Sigmoid colon (tissue), 7 donors: ENCODE data around the gene SRGAP1. TPM values are rescaled to one million over a fixed set of nuclear protein-coding genes. Genes with fewer than 3 reads are reported as not detected.

Experiments used
- DNase-seq: peaks from one replicate; pipeline ENCODE4 v3.0.0-alpha.2; 2019
- H3K27ac ChIP-seq, 4 donors: fragments of 200-600 bp; sonication (generic); one replicate each; pipeline ENCODE4 v1.5.1; 2016 to 2019; ENCODE audit warnings: mild to moderate bottlenecking in 1 of 4
- H3K27me3 ChIP-seq, 3 donors: fragments of 200-600 bp; sonication (generic); one replicate each; pipeline ENCODE4 v1.5.1; 2019; ENCODE audit warnings: mild to moderate bottlenecking in 1 of 3
- H3K36me3 ChIP-seq, 4 donors: fragments of 200-600 bp; sonication (generic); one replicate each; pipeline ENCODE4 v1.5.1; 2016 to 2019
- H3K4me1 ChIP-seq, 4 donors: fragments of 200-600 bp; sonication (generic); one replicate each; pipeline ENCODE4 v1.5.1; 2017 to 2019
- H3K4me3 ChIP-seq, 4 donors: fragments of 200-600 bp; sonication (generic); one replicate each; pipeline ENCODE4 v1.5.1; 2017 to 2019; ENCODE audit warnings: mild to moderate bottlenecking in 2 of 4, moderate library complexity in 1 of 4
- H3K9me3 ChIP-seq, 4 donors: fragments of 200-600 bp in 3 of 4; sonication (generic) in 3 of 4; one replicate each; pipeline versions ENCODE4 v1.5.1 to v1.6.1; 2013 to 2019
- EP300 ChIP-seq, 4 donors: sonication (generic); formaldehyde crosslinking; IDR thresholded peaks; one replicate each; pipeline ENCODE4 v1.6.1; 2017; ENCODE audit warnings: antibody characterized with exemption in 4 of 4
- POLR2A ChIP-seq, 2 donors: fragments of 450-650 bp; IDR thresholded peaks; one replicate each; pipeline ENCODE4 v1.6.1; 2016; ENCODE audit warnings: antibody characterized with exemption in 2 of 2, mild to moderate bottlenecking in 2 of 2, moderate library complexity in 2 of 2
- POLR2AphosphoS5 ChIP-seq, 4 donors: sonication (generic); formaldehyde crosslinking; IDR thresholded peaks; one replicate each; pipeline ENCODE4 v1.6.1; 2017; ENCODE audit warnings: antibody characterized with exemption in 4 of 4
- WGBS, 2 donors: extraction: QIAGEN DNeasy Blood & Tissue Kit; methylation state at CpG; one replicate each; pipeline ENCODE4 v1.1.7; 2013; 5-methylcytosine and 5-hydroxymethylcytosine counted together
- intact Hi-C: fragments of 100-400 bp; cut with DNase I; formaldehyde crosslinking; loops from one replicate; pipeline ENCODE4 v1.15.1; 2023
- polyA plus RNA-seq, 3 donors: library from polyadenylated mRNA; stranded (reverse); fragments of 200-250 nt; gene quantifications; one replicate each; pipeline ENCODE4 v1.2.3, GENCODE V29; 2013
- total RNA-seq, 4 donors: library from RNA; depleted of rRNA; stranded (reverse); fragments of >200 nt; gene quantifications; one replicate each; pipeline ENCODE4 v1.1.0, GENCODE V29; 2016
- TF ChIP-seq, protein P1 (sequence below), 4 experiments: fragments of 450-650 bp in 3 of 4; fragments of 200-600 bp in 1 of 4; IDR thresholded peaks; one replicate each; pipeline ENCODE4 v1.5.1; 2016 to 2019; ENCODE audit warnings: antibody characterized with exemption in 4 of 4, mild to moderate bottlenecking in 3 of 4, moderate library complexity in 2 of 4
- donor health status: healthy with polysubstance abuse.
- donor health status: Bipolar disorder and iron deficiency.
- donor health status: healthy.

The SRGAP1 gene
- total and polyA plus RNA-seq, 7 donors = 2.4 to 16.3 (median 5.4) TPM

DNA sequence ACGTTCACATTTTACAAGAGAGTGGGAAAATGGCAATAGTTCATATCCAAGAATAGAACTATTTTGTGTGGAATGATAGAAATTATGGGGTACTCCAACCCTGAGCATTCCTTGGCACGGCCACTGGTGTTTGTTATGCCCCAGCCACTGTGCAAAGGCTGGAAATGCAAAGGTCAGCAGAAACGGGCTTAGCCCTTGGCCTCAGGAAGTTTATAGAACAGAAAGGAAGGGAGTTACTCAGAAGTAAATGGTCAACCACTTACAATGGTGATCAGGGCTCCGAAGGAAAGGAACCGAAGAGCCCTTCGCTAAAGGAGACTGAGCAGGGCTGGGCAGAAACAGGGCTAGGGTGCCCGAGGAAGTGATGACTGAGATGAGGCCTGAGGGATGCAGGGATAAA, 332.5 kb downstream of the SRGAP1 start:
- intact Hi-C loops = no loop called here
- WGBS, 2 donors = 87% methylated on average over 7 of the region's 7 CpGs
- TF ChIP-seq EP300 (IDR thresholded peaks at IDR 0.05) (no peak), POLR2AphosphoS5 (IDR thresholded peaks at IDR 0.05) (no peak), POLR2A (IDR thresholded peaks at IDR 0.05) (no peak)
- TF ChIP-seq, protein P1, sequence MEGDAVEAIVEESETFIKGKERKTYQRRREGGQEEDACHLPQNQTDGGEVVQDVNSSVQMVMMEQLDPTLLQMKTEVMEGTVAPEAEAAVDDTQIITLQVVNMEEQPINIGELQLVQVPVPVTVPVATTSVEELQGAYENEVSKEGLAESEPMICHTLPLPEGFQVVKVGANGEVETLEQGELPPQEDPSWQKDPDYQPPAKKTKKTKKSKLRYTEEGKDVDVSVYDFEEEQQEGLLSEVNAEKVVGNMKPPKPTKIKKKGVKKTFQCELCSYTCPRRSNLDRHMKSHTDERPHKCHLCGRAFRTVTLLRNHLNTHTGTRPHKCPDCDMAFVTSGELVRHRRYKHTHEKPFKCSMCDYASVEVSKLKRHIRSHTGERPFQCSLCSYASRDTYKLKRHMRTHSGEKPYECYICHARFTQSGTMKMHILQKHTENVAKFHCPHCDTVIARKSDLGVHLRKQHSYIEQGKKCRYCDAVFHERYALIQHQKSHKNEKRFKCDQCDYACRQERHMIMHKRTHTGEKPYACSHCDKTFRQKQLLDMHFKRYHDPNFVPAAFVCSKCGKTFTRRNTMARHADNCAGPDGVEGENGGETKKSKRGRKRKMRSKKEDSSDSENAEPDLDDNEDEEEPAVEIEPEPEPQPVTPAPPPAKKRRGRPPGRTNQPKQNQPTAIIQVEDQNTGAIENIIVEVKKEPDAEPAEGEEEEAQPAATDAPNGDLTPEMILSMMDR (IDR thresholded peaks at IDR 0.05) = no peak
- no peaks in the 10 kb centered on the region for H3K27me3 ChIP-seq
- DNase-seq = no peak
- H3K4me3 ChIP-seq = no peak overlapping the region
- H3K4me1 ChIP-seq = peaks cover 0 to 14% (median 4%) of the 10 kb centered on the region in 4 donors
- H3K9me3 ChIP-seq = no peaks in the 10 kb centered on the region
- no peaks in the 10 kb centered on the region for H3K36me3 ChIP-seq
- H3K27ac ChIP-seq = no peak overlapping the region

DNA sequence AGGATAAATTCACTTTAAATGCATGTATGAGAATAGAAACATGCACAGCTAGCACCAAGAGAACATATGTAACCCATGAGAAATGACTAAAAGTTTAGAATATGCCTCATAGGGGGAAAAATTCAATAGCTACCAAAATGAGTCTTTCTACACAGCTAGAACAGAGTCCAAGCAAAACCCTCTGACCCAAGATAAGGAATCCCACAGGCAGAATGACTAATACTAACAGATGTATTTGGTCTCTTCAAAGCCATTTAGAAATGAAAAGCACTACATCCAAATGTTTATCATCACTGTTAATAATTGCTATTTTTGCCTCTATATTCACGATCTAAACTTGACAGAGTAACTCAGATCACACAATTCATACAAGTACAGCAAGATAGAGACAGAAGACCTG, 333.6 kb downstream of the SRGAP1 start:
- H3K27me3 ChIP-seq = no peaks in the 10 kb centered on the region
- H3K27ac ChIP-seq = no peak overlapping the region
- H3K4me3 ChIP-seq = no peak overlapping the region
- H3K9me3 ChIP-seq = no peaks in the 10 kb centered on the region
- DNase-seq = no peak
- intact Hi-C loops = no loop called here
- H3K36me3 ChIP-seq = no peaks in the 10 kb centered on the region
- H3K4me1 ChIP-seq = peaks cover 0 to 16% (median 7%) of the 10 kb centered on the region in 4 donors
- WGBS, 2 donors = 78 to 81% methylated on average over 1 of the region's 1 CpG
- TF ChIP-seq POLR2A (IDR thresholded peaks at IDR 0.05) = no peak
- no peak for TF ChIP-seq POLR2AphosphoS5 (IDR thresholded peaks at IDR 0.05)
- no peak for TF ChIP-seq EP300 (IDR thresholded peaks at IDR 0.05)
- TF ChIP-seq, protein P1 (IDR thresholded peaks at IDR 0.05) = no peak

DNA sequence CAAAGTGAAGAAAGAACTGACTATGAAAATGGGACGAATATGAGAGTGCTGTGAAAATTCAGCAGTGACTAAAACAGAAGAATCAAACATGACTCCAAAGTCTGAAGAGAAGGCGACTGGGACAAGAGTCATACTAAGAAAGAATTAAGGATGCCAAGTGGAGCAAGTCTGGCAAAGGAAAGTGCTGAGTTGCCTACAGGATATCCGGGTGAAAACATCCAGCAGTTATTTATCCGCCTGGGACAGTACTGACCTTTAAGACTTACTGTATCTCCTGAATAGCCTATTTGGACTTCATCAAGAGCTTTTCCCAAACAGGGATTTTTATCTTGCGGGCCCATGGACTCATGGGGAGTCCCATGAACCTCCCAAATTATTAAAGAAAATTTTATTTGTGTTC, 336.5 kb downstream of the SRGAP1 start:
- H3K27ac ChIP-seq = peak overlapping the region; percentile 6 to 77 (median 68)
- no peak overlapping the region for H3K4me3 ChIP-seq
- 81 to 83% methylated on average over 5 of the region's 5 CpGs for WGBS, 2 donors
- intact Hi-C loops = loop anchor here (1.0 to 10.0 kb wide), 5 partner anchors 76 to 514 kb away; partner anchors contain the start of genes DPY19L2 and SRGAP1
- peaks cover 0 to 16% (median 7%) of the 10 kb centered on the region in 4 donors for H3K4me1 ChIP-seq
- DNase-seq = no peak
- H3K9me3 ChIP-seq = no peaks in the 10 kb centered on the region
- H3K36me3 ChIP-seq = no peaks in the 10 kb centered on the region
- H3K27me3 ChIP-seq = no peaks in the 10 kb centered on the region
- TF ChIP-seq POLR2AphosphoS5 (IDR thresholded peaks at IDR 0.05) (peak in 1 of 4 donors; percentile 8), EP300 (IDR thresholded peaks at IDR 0.05) (no peak)

DNA sequence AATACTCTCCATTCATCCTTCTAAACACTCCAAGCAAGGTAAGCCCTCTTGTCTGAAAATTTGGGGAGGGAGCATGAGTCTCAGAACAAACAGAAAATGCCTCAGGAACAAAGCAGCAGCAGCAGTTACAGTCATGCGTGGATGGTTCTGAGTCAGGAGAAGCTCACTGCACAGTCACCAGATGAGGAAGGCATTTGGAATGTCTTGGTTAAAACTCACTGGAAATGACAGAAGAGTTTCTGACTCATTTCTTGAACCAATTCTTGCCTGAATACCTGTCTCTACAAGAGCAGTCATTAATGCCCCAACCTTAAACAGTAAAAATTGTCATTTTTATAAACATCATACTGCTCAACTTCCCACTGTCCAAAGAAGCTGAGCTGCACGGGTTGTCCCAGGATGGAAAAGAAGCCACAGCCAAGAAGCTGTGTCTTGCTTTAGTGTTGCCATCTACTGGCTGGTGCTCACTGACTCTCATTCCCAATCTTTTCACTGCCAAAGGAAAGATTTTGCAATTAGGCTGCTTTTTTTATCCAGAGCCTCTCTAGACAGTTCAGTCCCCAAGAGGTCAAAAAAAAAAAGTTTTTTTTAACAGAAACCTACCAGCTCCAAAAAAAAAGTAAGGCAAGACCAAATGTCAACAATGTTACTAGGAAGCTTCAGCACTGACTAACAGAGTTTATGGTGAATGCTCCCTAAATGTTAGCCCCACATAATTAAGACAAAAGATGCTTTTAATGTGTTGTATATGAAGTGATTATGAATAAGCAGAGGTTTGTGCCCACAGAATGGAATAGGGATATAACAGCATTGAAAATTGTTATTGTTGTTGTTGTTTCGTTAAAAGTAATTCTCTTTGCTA, 337.2 kb downstream of the SRGAP1 start:
- H3K4me3 ChIP-seq = no peak overlapping the region
- peak; percentile 79 for DNase-seq
- intact Hi-C loops = loop anchor here (1.0 to 10.0 kb wide), 5 partner anchors 76 to 514 kb away; partner anchors contain the start of genes DPY19L2 and SRGAP1

GRCh38 chr12:64184216-64184615, 339.7 kb downstream of the SRGAP1 start:
- 90 to 92% methylated on average over 1 of the region's 1 CpG for WGBS, 2 donors

More for the DNA sequence above, 337.2 kb downstream of the SRGAP1 start:
- no peaks in the 10 kb centered on the region for H3K27me3 ChIP-seq
- TF ChIP-seq POLR2AphosphoS5 (IDR thresholded peaks at IDR 0.05) = peak in 3 of 4 donors; percentile 50 to 71 (median 58)
- no peak for TF ChIP-seq POLR2A (IDR thresholded peaks at IDR 0.05)
- TF ChIP-seq, protein P1 (IDR thresholded peaks at IDR 0.05) = peak; percentile 41 to 67 (median 62)
- WGBS, 2 donors = 40 to 42% methylated on average over 3 of the region's 3 CpGs
- peaks cover 0 to 16% (median 7%) of the 10 kb centered on the region in 4 donors for H3K4me1 ChIP-seq
- H3K9me3 ChIP-seq = no peaks in the 10 kb centered on the region
- peak overlapping the region; percentile 6 to 77 (median 68) for H3K27ac ChIP-seq
- no peaks in the 10 kb centered on the region for H3K36me3 ChIP-seq

More at GRCh38 chr12:64184216-64184615, 339.7 kb downstream of the SRGAP1 start:
- Histone ChIP-seq H3K27ac (no peak overlapping the region), H3K9me3 (no peaks in the 10 kb centered on the region), H3K36me3 (no peaks in the 10 kb centered on the region), H3K4me1 (peaks cover 0 to 16% (median 7%) of the 10 kb centered on the region in 4 donors), H3K4me3 (no peak overlapping the region), H3K27me3 (no peaks in the 10 kb centered on the region)
- no peak for DNase-seq
- TF ChIP-seq POLR2A (IDR thresholded peaks at IDR 0.05) (no peak), POLR2AphosphoS5 (IDR thresholded peaks at IDR 0.05) (no peak), EP300 (IDR thresholded peaks at IDR 0.05) (no peak)
- TF ChIP-seq, protein P1 (IDR thresholded peaks at IDR 0.05) = no peak
- intact Hi-C loops = loop anchor here (5.0 to 10.0 kb wide), 3 partner anchors 73 to 517 kb away; partner anchors contain the start of gene DPY19L2
